Sigmoid colon (tissue), 4 donors: ENCODE results near the gene CAD.

Source experiments
- EP300 ChIP-seq, 4 donors: sonication (generic); formaldehyde crosslinking; IDR thresholded peaks; one replicate each; pipeline ENCODE4 v1.6.1; 2017; ENCODE audit warnings: antibody characterized with exemption in 4 of 4
- POLR2A ChIP-seq, 2 donors: fragments of 450-650 bp; IDR thresholded peaks; one replicate each; pipeline ENCODE4 v1.6.1; 2016; ENCODE audit warnings: antibody characterized with exemption in 2 of 2, mild to moderate bottlenecking in 2 of 2, moderate library complexity in 2 of 2
- POLR2AphosphoS5 ChIP-seq, 4 donors: sonication (generic); formaldehyde crosslinking; IDR thresholded peaks; one replicate each; pipeline ENCODE4 v1.6.1; 2017; ENCODE audit warnings: antibody characterized with exemption in 4 of 4
- TF ChIP-seq, protein P1 (sequence below), 4 experiments: fragments of 450-650 bp in 3 of 4; fragments of 200-600 bp in 1 of 4; IDR thresholded peaks; one replicate each; pipeline ENCODE4 v1.5.1; 2016 to 2019; ENCODE audit warnings: antibody characterized with exemption in 4 of 4, mild to moderate bottlenecking in 3 of 4, moderate library complexity in 2 of 4

DNA sequence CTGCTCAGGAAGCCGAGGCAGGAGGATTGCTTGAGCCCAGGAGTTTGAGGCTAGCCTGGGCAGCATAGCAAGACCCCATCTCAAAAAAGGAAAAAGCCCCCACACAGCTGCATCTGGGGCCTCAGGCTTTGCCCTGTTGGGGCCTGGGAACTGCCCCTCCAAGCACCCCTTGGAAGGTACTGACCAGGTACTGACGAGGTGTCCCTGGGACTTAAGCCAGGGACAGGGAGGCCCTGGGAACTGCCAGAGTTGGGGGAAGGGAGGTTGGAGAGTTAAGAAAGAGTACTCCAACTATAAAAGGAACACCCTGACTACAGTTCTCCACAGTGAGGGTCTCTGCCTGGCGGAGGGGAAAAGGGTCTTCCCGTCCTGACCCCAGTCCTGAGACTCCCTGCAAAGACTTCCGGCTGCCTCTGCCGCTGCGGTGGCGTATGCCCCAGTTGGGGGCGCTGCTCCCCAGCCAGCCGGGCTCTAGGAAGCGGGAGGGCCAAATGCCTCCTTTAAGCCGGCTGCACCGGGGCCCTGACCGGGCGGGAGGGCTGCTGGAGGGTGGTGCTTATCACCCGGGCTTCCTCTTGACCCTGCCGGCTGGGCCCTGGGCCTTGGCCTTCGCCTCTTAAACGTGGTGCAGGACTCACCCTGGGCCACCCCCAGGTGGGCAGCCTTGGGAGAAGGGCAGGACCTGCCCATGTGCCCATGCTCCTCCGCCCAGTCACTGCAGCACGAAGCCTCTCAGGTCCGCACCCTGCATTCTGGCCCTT, 32.9 kb downstream of the CAD start:
- TF ChIP-seq, protein P1, sequence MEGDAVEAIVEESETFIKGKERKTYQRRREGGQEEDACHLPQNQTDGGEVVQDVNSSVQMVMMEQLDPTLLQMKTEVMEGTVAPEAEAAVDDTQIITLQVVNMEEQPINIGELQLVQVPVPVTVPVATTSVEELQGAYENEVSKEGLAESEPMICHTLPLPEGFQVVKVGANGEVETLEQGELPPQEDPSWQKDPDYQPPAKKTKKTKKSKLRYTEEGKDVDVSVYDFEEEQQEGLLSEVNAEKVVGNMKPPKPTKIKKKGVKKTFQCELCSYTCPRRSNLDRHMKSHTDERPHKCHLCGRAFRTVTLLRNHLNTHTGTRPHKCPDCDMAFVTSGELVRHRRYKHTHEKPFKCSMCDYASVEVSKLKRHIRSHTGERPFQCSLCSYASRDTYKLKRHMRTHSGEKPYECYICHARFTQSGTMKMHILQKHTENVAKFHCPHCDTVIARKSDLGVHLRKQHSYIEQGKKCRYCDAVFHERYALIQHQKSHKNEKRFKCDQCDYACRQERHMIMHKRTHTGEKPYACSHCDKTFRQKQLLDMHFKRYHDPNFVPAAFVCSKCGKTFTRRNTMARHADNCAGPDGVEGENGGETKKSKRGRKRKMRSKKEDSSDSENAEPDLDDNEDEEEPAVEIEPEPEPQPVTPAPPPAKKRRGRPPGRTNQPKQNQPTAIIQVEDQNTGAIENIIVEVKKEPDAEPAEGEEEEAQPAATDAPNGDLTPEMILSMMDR (IDR thresholded peaks at IDR 0.05) = peak in 1 of 4 experiments; percentile 13
- TF ChIP-seq POLR2A (IDR thresholded peaks at IDR 0.05) (no peak), EP300 (IDR thresholded peaks at IDR 0.05) (no peak), POLR2AphosphoS5 (IDR thresholded peaks at IDR 0.05) (no peak)
